ENCODE measurements around the gene TERT.

The TERT gene

GRCh38 chr5:1318659-1319251 lies 23.9 kb upstream of the TERT start:
- DNase-seq (ENCODE audit: low spot score) = no peak

- no peak for DNase-seq (ENCODE audit: low spot score)
Measured at GRCh38 chr5:1317921-1318565, 23.2 kb upstream of the TERT start.

GRCh38 chr5:1316588-1317340 lies 21.9 kb upstream of the TERT start:
- no peak for DNase-seq (ENCODE audit: low spot score)

GRCh38 chr5:1315709-1316587 lies 21.1 kb upstream of the TERT start:
- DNase-seq (ENCODE audit: low spot score) = no peak

- no peak for DNase-seq (ENCODE audit: low spot score)
Measured at GRCh38 chr5:1315018-1315708, 20.3 kb upstream of the TERT start.

GRCh38 chr5:1314564-1314982 lies 19.7 kb upstream of the TERT start:
- DNase-seq (ENCODE audit: low spot score) = no peak

GRCh38 chr5:1312993-1313833 lies 18.3 kb upstream of the TERT start:
- DNase-seq (ENCODE audit: low spot score) = no peak

- DNase-seq (ENCODE audit: low spot score) = no peak
Measured at GRCh38 chr5:1312206-1312605, 17.3 kb upstream of the TERT start.

- DNase-seq (ENCODE audit: low spot score) = no peak
Measured at GRCh38 chr5:1311439-1312055, 16.7 kb upstream of the TERT start.

GRCh38 chr5:1310118-1310517 lies 15.2 kb upstream of the TERT start:
- no peak for DNase-seq (ENCODE audit: low spot score)

- DNase-seq (ENCODE audit: low spot score) = no peak
Measured at GRCh38 chr5:1304033-1304432, 9.2 kb upstream of the TERT start.

- DNase-seq (ENCODE audit: low spot score) = no peak
Measured at GRCh38 chr5:1302258-1302657, 7.4 kb upstream of the TERT start.

- DNase-seq (ENCODE audit: low spot score) = no peak
Measured at GRCh38 chr5:1300581-1301083, 5.8 kb upstream of the TERT start.

GRCh38 chr5:1299961-1300360 lies 5.1 kb upstream of the TERT start:
- DNase-seq (ENCODE audit: low spot score) = no peak

GRCh38 chr5:1299511-1299850 lies 4.6 kb upstream of the TERT start:
- no peak for DNase-seq (ENCODE audit: low spot score)

GRCh38 chr5:1298723-1299510 lies 4.0 kb upstream of the TERT start:
- no peak for DNase-seq (ENCODE audit: low spot score)

GRCh38 chr5:1298067-1298551 lies 3.2 kb upstream of the TERT start:
- DNase-seq (ENCODE audit: low spot score) = no peak

GRCh38 chr5:1297243-1297642 lies 2.4 kb upstream of the TERT start:
- DNase-seq (ENCODE audit: low spot score) = no peak

GRCh38 chr5:1295650-1296037 lies 776 bp upstream of the TERT start:
- no peak for DNase-seq (ENCODE audit: low spot score)
